HG03378 (cell line): ENCODE results near the gene PKNOX1.
"Not testable (repeated sequence)": the region's sequence is repeated elsewhere in the genome, so short reads cannot be mapped to it uniquely, and the experiment has no call there.

ENCODE experiments used
- ATAC-seq: cut with Tn5 transposase; IDR thresholded peaks from one replicate; pipeline ENCODE4 v1.9.1; 2021; ENCODE audit warnings: mild to moderate bottlenecking, moderate library complexity; ENCODE audit not compliant: unreplicated experiment

PKNOX1 gene

DNA sequence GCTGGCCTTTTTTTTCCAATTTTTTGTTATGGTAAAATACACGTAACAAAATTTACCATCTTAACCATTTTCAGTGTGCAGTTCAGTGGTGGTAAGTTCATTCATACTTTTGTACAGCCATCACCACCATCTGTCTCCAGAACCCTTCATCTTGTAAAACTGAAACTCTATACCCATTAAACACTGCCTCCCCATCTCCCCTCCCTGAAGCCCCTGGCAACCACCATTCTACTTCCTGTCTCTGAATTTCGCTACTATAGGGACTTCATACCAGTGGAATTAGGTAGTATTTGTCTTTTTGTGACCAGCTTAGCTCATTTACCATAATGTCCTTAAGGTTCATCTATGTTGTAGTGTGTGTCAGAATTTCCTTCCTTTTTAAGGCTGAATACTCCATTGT is 8.7 kb downstream of the PKNOX1 start:
- ATAC-seq = no peak

DNA sequence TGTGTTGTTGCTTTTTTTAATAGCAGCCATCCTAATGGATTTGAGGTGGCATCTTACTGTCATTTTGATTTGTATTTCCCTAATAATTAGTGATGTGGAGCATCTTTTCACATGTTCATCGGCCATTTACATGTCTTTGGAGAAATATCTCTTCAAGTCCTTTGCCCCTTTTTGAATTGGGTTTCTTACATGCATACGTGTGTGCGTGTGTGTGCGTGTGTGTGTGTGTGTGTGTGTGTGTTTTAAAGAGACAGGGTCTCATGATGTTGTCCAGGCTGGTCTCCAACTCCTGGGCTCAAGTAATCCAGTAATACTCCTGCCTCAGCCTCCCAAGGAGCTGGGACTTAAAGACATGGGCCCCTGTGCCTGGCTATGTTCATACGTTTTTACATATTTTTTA is 9.5 kb downstream of the PKNOX1 start:
- no peak for ATAC-seq

DNA sequence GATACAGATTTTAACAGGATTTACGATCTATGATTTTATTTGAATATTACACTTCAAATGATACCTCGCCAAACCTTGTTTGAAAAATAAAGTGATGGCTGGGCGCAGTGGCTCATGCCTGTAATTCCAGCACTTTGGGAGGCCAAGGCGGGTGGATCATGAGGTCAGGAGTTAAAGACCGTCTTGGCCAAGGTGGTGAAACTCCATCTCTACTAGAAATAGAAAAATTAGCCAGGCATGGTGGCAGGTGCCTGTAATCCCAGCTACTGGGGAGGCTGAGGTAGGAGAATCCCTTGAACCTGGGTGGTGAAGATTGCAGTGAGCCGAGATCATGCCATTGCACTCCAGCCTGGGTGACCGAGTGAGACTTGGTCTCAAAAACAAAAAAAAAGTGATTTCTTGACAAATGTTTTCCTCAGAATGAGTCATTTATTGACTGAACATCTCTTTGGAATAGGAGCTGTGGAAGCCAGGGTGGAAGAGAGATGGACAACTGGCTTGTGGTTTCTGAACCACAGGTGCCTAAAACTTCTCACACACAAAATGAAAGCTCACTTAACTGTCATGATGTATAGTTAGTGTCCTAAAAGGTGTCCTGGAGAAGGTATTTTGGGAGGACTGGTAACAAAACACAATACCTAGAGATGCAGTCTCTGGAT is 11.9 kb downstream of the PKNOX1 start:
- ATAC-seq = no peak

DNA sequence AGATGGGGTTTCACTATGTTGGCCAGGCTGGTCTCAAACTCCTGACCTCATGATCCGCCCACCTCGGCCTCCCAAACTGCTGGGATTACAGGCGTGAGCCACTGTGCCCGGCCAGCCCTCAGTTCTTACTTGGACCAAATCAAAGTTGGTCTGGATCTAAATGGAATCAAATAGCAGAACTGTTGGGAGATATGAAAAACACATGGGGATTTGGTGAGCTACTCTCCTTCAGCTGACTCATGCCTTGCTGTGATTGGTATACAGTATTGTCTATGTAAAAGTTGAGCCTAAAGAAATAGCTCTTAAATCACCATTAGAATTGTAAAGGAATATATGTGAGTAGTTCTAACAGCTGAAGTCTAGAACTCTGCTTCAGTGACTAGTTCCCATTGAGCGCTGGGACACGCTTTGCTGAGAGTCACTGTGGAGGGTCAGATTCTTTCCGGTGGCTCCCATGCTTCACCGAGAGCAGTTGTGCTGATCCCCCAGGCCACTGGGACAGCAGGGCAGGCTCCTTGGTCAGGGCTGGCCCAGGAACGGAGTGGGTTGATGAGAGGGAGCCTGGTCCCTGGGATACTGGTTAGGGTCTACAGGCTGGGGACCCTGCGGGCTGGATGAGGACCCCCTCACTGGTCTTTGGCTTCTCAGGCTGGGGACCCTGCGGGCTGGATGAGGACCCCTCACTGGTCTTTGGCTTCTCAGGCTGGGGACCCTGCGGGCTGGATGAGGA is 14.0 kb downstream of the PKNOX1 start:
- no peak for ATAC-seq

DNA sequence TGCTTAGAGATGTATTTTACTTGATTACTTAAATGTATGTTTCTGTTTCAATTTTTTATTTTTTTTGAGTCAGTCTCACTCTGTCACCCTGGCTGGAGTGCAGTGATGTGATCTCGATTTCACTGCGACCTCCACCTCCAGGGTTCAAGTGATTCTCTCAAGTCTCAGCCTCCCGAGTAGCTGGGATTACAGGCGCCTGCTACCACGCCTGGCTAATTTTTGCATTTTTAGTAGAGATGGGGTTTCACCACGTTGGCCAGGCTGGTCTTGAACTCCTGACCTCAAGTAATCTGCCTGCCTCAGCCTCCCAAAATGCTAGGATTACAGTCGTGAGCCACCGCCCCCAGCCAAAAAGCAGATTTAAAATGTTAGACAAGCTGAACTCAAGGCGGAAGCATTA is 15.0 kb downstream of the PKNOX1 start:
- ATAC-seq = not testable (repeated sequence)

DNA sequence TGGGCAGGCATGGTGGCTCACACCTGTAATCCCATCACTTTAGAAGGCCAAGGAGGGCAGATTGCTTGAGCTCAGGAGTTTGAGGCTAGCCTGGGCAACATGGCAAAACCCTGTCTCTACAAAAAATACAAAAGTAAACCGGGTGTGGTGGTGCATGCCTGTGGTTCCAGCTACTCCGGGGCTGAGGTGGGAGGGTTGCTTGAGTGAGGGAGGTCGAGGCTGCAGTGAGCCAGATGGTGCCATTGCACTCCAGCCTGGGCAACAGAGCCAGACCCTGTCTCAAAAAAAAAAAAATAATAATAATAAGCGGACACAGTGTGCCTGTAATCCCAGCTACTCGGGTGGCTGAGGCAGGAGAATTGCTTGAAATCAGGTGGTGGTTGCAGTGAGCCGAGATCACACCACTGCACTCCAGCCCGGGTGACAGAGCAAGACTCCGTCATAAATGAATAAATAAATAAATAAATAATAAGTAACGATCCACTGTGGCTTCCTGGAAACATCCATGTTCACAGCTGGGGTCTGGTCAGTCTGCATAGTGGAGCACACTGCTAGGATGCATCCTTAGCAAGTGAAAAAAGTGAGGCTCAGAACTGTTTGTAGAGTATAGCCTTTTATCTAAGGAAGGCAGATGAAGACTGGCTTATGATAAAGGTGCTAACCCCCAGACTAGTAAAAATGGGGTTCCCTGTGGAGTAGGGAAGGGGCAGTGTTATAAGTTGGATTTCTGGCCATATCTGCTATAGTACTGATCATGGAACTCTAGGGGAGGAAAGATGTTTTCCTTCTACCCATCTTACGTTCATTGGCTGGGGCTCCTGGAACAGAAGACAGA is 15.7 kb downstream of the PKNOX1 start:
- ATAC-seq = no peak

DNA sequence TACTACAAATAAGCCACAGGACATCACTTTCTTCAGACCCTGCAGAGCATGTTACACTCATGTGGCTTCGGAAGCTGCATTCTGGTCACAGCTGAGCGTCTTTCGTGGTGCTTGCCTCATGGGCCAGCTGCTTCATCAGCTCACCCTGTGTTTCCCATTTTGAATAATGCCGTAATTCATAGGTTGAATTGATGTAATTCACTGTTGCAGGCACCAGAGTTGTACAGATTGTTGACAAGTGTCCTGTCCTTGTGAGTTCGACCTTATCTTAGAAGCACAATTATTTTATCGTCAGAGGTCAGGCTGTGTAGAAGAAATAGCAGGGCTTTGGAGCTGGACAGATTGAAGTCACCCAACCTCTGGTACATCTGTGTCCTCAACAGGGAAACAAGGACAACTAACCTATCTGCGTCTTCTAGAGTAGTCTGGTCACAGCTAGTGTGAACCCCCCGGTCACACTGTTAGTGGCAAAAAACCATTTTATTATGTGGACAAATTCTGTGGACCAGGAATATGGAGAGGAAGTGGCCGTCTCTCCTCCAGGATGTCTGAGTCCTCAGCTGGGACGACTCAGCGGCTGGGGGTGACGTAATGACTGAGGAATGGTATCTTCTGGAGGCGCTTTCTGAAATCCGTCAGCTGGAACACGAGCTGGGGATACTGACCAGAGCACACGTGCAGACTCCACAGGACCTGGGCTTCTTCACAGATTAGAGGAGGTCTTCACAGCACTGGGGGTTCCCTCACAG is 17.8 kb downstream of the PKNOX1 start:
- no peak for ATAC-seq

DNA sequence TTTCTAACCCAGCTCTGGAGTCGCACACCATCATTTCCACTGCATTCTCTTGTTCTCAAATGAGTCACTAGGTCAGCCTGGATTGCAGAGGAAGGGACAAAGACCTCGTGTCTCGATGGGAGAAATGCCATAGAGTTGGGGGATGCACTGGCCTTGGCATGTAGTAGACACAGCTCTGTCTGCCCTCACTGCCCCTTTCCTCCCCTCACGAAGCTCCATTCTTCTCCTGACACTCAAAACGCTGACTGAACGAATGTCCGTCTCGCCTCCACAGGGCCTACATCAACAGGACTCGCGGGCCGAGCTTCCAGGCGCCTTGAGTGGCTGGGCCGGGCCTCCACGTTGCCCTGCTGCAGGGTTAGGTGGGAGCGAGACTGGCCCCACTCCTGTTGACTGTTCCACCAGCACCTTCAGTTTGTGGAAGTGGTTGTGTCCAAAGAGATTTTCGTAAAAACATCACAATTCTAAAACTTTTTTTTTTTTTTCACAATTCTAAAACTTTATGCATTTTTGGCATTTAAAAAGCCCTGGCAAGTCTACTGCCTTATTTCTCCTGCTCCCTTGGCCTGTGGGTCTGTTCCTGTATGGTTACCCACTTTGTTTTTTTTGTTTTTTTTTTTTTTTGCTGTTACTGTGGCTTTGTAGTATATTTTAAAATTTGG is 18.8 kb downstream of the PKNOX1 start:
- ATAC-seq = no peak

DNA sequence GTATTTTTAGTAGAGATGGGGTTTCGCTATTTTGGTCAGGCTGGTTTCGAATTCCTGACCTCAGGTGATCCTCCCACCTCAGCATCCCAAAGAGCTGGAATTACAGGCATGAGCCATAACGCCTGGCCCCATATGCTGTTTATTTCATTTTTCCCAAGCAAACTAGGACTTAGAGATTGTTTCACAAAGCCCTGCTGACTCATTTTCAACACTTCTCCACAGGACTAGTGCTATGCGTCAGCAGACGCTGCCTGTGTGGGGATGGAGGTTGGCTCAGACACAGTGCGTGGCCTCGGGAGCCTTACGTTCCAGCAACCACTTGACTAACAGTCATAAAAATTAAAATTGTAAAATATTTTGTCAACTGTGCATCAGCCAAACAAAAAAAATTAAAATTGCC is 22.7 kb downstream of the PKNOX1 start:
- ATAC-seq = no peak

DNA sequence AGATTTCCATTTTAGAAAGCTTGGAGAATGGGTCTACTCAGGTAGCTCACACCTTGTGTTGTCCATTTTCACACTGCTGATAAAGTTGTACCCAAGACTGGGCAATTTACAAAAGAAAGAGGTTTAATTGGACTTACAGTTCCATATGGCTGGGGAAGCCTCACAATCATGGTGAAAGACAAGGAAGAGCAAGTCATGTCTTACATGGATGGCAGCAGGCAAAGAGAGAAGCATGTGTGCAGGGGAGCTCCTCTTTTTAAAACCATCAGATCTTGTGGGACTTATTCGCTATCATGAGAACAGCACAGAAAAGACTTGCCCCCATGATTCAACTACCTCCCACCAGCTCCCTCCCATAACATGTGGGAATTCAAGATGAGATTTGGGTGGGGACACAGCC is 23.6 kb downstream of the PKNOX1 start:
- ATAC-seq = not testable (repeated sequence)

DNA sequence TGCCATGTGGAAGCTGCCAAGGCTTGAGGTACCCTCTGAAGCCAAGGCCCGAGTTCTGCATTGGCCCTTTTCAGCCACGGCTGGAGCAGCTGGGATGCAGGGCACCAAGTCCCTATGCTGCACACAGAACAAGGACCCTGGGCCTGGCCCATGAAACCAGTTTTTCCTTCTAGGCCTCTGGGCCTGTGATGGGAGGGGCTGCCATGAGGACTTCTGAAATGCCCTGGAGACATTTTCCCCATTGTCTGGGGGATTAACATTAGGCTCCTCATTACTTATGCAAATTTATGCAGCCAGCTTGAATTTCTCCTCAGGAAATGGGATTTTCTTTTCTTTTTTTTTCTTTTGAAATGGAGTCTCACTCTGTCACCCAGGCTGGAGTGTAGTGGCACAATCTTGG is 24.8 kb downstream of the PKNOX1 start:
- ATAC-seq = not testable (repeated sequence)

DNA sequence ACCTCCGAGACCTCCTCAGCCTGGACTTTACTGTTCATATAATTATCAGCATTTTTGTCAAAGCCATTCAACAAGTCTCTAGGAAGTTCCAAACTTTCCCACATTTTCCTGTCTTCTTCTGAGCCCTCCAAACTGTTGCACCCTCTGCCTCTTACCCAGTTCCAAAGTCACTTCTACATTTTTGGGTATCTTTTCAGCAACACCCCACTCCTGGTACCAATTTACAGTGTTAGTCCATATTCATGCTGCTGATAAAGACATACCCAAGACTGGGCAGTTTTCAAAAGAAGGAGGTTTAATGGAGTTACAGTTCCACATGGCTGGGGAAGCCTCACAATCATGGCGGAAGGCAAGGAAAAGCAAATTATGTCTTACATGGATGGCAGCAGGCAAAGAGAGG is 25.7 kb downstream of the PKNOX1 start:
- not testable (repeated sequence) for ATAC-seq

DNA sequence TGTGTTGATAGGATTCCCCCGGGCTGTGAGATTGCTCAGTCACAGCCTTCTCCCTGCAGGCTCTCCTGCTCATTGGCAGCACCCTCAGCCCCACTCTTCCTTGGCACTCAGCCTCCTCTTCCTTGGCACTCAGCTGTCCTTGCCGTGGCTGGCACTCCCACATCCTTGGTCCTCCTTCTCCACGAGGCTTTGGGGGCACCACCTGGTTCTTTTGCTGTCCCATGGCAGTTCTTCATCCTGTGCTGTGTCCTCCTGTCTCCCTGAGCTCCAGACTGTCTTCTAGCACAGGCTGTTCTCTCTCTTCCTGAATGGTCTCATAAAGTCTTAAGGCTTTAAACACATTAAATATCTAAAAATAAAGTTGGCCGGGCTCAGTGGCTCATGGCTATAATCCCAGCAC is 27.0 kb downstream of the PKNOX1 start:
- ATAC-seq = no peak

DNA sequence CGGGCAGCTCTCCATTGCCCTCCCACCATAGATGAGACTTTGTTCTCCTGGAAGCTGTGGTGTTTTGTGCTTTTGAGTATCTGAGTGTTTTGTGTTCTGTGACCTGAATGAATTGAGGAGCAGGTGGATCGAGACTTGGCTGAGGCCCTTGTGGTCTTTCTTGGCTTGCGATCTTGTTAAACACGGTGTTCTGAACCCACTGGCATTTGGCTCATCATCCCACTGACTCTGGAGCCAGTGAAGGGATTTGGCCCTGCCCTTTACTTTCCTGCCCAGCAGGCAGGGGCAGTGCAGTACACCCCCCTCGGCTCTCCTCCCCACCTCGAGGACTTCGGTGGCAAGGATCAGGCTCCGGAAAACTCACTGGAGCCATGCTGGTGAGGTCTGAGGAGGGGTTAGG is 30.6 kb downstream of the PKNOX1 start:
- no peak for ATAC-seq

DNA sequence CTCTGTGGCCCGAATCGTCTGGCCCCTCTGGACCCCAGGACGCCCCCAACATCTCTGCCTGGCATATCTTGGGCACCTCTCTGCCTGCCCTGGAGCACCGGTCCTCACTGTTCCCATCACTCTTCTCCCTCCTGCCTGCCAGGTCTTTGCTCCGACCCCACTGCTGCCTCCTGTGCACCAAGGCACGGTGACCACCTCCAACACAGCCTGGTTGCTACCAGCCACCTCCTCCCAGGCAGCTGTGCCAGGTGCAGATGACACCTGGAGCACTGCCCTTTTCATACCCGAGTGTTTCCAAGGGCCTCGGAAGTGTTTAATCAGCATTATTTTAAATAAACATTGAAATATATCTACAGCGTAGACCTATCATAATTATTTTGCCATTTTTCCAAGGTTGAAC is 31.3 kb downstream of the PKNOX1 start:
- ATAC-seq = no peak

DNA sequence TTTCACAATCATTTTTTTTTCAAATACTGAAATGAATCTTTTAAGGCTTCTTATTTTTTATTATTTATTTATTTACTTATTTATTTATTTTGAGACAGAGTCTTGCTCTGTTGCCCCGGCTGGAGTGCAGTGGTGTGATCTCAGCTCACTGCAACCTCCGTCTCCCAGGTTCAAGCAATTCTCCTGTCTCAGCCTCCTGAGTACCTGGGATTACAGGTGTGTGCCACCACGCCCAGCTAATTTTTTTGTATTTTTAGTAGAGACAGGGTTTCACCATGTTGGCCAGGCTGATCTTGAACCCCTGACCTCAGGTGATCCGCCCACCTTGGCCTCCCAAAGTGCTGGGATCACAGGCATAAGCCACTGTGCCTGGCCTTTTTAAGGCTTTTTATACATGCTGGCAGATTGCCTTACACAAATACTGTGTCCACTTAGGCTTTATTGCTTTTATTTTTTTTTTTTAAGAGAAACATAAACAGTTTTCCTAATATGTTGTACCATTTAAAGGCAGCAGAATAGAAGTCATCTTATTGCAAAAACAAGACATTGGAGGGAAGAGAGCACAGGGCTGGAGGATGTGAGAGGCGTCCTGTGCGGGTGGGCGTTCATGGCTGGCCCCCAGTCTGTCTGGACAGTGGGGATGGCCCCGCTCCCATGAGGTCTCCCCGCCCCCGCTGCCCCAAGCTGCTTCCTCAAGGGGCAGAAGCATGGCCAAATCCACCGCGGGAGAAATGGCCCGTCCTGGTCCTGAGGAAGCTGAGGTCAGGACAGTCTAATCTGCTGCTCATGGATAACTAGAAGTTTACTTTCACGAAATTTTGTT is 31.9 kb downstream of the PKNOX1 start:
- not testable (repeated sequence) for ATAC-seq

DNA sequence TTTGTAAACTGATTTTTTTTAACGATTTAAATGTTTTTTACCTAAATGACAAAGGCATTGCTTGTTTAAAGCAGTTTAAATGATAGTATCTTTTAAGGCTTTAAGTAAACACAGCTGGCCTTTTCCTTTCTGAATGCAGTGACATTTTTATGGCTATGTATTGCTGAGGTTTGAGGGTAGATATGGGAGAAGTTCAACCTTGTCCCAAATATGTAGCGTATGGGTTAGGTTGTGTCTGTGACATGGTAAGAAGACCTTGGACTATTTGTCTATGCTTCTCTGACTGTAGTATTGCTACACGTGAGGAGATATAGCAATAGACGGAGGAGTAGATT is 32.5 kb downstream of the PKNOX1 start:
- ATAC-seq = no peak

DNA sequence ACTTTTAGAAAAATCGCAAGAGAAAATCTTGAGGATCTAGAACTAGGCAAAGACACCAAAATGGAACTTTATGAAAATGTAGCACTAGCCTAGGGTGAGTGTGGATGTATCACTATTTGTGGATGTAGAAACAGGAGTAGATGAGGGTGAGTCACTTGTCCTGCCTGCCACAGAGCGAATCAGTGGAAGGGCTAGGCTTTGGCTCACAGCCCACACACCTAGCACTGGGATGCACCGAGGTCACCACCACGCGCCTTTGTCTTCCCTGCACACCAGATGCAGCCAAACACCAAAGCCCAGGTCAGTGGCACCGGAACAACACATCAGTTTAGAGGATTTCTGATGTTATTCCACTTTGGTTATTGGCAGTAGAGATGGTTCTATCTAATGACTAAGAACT is 38.2 kb downstream of the PKNOX1 start:
- ATAC-seq = no peak

DNA sequence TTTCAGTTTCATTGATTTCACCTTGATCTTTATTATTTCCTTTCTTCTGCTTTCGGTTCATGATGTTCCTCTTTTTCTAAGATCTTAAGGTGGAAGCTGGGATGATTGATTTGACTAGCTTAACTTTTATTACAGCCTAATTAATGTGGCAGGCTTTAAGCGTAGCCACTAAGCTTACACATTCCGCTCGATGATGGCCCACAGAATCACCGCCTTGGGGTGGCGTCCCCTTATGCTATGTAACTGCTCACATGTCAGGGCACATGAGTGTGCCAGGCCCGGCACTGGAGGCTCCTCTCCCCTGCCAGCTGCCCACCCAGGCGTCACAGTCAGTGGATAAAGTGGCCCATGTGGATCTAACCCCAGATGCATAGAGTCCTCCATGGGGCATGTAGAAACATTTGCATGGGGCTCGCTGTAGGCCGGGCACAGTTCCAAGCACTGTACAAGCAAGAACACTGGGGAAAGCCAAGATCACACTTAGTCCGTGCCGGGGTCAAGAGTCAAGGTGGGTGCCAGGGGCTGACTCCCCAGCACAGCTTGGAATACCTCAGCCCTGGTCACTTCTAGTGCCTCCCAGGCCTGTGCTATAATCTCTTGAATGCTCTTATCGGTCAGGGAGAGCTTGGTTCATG is 41.7 kb downstream of the PKNOX1 start:
- ATAC-seq = no peak
